ENCODE data around the gene GPR146.

Gene GPR146

GRCh38 chr7:1106063-1106792 lies 61.9 kb downstream of the GPR146 start:
- Histone ChIP-seq H3K36me3 (no peaks in the 10 kb centered on the region), H3K4me1 (peaks cover 7% of the 10 kb centered on the region), H3K27me3 (no peaks in the 10 kb centered on the region), H3K9me3 (no peaks in the 10 kb centered on the region), H3K4me3 (ENCODE audit: low read depth, low read length) (no peak overlapping the region)
- TF ChIP-seq, protein P1, sequence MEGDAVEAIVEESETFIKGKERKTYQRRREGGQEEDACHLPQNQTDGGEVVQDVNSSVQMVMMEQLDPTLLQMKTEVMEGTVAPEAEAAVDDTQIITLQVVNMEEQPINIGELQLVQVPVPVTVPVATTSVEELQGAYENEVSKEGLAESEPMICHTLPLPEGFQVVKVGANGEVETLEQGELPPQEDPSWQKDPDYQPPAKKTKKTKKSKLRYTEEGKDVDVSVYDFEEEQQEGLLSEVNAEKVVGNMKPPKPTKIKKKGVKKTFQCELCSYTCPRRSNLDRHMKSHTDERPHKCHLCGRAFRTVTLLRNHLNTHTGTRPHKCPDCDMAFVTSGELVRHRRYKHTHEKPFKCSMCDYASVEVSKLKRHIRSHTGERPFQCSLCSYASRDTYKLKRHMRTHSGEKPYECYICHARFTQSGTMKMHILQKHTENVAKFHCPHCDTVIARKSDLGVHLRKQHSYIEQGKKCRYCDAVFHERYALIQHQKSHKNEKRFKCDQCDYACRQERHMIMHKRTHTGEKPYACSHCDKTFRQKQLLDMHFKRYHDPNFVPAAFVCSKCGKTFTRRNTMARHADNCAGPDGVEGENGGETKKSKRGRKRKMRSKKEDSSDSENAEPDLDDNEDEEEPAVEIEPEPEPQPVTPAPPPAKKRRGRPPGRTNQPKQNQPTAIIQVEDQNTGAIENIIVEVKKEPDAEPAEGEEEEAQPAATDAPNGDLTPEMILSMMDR (IDR thresholded peaks at IDR 0.05; ENCODE audit: low read depth, low read length), result no peak
- no peak for DNase-seq

GRCh38 chr7:1106793-1107421 lies 62.6 kb downstream of the GPR146 start:
- Histone ChIP-seq H3K4me3 (ENCODE audit: low read depth, low read length) (no peak overlapping the region), H3K4me1 (0 out of 2 replicates have a peak, but pooled peaks cover under 1% of the 10 kb centered on the region), H3K27me3 (no peaks in the 10 kb centered on the region), H3K9me3 (no peaks in the 10 kb centered on the region), H3K36me3 (no peaks in the 10 kb centered on the region)
- DNase-seq, result no peak
- TF ChIP-seq, protein P1 (IDR thresholded peaks at IDR 0.05; ENCODE audit: low read depth, low read length), result no peak

DNA sequence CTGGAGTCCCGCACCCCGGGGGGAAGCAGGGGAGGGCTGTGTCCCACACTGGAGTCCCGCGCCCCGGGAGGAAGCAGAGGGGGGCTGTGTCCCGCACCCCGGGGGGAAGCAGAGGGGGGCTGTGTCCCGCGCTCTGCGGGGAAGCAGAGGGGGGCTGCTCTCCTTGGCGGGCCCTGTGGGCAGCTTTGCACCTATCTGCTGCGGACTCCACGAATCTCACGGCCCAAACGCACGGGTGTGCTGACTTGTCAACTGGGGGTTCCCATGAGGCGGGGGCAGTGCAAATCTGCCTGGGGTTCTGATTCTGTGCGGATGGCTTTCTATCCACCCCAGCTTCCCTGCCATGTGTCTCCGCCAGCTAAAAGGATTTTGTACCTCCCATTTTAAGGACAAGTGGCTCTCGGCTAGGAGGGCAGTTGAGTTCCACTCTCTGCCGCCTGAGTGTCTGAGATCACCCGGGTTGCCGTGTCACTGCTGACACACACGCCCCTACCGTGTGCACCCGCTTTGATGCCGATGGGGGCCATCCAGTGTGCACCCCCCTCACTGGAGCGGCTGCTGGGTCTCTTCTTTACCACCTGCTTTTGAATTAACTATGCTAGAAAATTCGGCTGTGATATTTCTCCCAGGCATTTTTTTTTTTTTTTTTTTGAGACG lies 64.0 kb downstream of the GPR146 start:
- no peak for DNase-seq
- Histone ChIP-seq H3K4me3 (ENCODE audit: low read depth, low read length) (no peak overlapping the region), H3K36me3 (no peaks in the 10 kb centered on the region), H3K27me3 (no peaks in the 10 kb centered on the region), H3K4me1 (no peaks in the 10 kb centered on the region), H3K9me3 (no peaks in the 10 kb centered on the region)
- TF ChIP-seq, protein P1 (IDR thresholded peaks at IDR 0.05; ENCODE audit: low read depth, low read length), result no peak

Data from BE2C (cell line).